ENCODE results near the gene ANKRD55.

GRCh38 chr5:56085193-56085592 is 147.9 kb downstream of the ANKRD55 start:
- TF ChIP-seq EZH2 (IDR thresholded peaks at IDR 0.05) (no peak), FOXP2 (optimal IDR thresholded peaks at IDR 0.05; ENCODE audit: control extremely low read depth, extremely low read length, insufficient read depth) (no peak)

All from SK-N-MC (cell line).